ENCODE measurements around the gene SLC6A16.
A peak's percentile ranks its signal among the peaks of the same experiment; 100 is the strongest.

The SLC6A16 gene

GRCh38 chr19:49363268-49364082 is 38.5 kb upstream of the SLC6A16 start, which contains the start of gene DKKL1:
Gene DKKL1, plus strand, starts transcription at chr19:49363877. Its CDS starts 122 bp downstream, at chr19:49363999.
- TF ChIP-seq, protein P1, sequence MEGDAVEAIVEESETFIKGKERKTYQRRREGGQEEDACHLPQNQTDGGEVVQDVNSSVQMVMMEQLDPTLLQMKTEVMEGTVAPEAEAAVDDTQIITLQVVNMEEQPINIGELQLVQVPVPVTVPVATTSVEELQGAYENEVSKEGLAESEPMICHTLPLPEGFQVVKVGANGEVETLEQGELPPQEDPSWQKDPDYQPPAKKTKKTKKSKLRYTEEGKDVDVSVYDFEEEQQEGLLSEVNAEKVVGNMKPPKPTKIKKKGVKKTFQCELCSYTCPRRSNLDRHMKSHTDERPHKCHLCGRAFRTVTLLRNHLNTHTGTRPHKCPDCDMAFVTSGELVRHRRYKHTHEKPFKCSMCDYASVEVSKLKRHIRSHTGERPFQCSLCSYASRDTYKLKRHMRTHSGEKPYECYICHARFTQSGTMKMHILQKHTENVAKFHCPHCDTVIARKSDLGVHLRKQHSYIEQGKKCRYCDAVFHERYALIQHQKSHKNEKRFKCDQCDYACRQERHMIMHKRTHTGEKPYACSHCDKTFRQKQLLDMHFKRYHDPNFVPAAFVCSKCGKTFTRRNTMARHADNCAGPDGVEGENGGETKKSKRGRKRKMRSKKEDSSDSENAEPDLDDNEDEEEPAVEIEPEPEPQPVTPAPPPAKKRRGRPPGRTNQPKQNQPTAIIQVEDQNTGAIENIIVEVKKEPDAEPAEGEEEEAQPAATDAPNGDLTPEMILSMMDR (IDR thresholded peaks at IDR 0.05; ENCODE audit: control insufficient read depth, extremely low read depth, insufficient read depth), result no peak
- peak within 1 kb of the TSS; percentile 90 for H3K4me3 ChIP-seq (ENCODE audit: low read depth, low read length)
- DNase-seq (ENCODE audit: low read depth), result peak; percentile 96

DNA sequence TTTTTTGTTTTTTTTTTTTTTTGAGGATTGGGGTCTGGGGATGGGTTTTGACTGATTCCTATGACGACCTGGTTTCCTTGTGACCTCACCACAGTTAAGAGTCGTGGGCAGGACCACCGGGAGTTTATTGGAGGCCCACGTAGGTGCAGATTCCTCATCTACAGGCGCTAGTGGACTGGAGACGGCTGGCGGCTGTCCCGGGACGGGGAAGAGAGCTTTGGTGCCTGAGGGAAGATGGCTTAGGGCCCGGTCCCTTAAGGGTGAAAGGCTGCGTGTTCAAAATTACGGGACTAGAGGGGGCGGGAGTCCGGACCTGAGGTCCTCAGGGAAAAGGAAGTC is 37.9 kb upstream of the SLC6A16 start:
- no peak for DNase-seq (ENCODE audit: low read depth)
- peak overlapping the region; percentile 90 for H3K4me3 ChIP-seq (ENCODE audit: low read depth, low read length)
- TF ChIP-seq, protein P1 (IDR thresholded peaks at IDR 0.05; ENCODE audit: control insufficient read depth, extremely low read depth, insufficient read depth), result no peak

- peak within 1 kb of the TSS; percentile 90 for H3K4me3 ChIP-seq (ENCODE audit: low read depth, low read length)
- DNase-seq (ENCODE audit: low read depth), result no peak
- TF ChIP-seq, protein P1 (IDR thresholded peaks at IDR 0.05; ENCODE audit: control insufficient read depth, extremely low read depth, insufficient read depth), result no peak
Observed at GRCh38 chr19:49362048-49362928, 37.3 kb upstream of the SLC6A16 start, which contains the start of gene TEAD2. Gene TEAD2, minus strand, starts transcription at chr19:49362416. Its CDS starts 2,341 bp downstream, at chr19:49360075.

DNA sequence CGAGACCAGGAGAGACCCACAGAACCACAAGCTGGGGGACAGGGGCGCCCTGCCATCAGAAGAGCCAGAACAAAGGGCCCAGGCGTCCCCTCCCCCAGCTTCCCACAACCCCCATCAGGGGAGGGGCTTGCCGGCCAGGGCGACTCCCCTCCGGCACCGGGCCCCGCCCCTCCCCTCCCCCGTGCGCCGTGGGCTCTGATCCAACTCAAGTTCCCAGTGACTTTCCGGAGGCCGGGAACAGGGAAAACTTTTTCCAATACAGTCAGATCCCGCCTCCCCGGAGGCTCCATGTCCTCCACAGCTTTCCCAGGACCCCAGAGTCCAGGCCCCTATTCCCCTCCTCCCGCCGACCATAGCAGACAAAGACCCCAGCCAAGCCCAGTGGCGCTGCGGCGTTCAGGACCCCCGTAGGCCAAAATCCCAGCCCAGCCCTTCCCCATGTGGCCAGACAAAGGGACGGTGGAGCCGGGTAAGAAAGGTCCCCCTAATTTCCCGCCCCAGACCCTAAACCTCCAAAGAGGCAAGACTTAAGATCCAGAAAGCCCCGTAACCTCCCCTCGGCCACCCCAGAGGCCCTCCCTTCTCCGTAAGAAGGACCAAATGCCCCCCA is 36.6 kb upstream of the SLC6A16 start:
- peak; percentile 30 for DNase-seq (ENCODE audit: low read depth)
- TF ChIP-seq, protein P1 (IDR thresholded peaks at IDR 0.05; ENCODE audit: control insufficient read depth, extremely low read depth, insufficient read depth), result no peak
- H3K4me3 ChIP-seq (ENCODE audit: low read depth, low read length), result peak overlapping the region; percentile 90

GRCh38 chr19:49359851-49360820 is 35.1 kb upstream of the SLC6A16 start:
- no peak for DNase-seq (ENCODE audit: low read depth)
- TF ChIP-seq, protein P1 (IDR thresholded peaks at IDR 0.05; ENCODE audit: control insufficient read depth, extremely low read depth, insufficient read depth), result no peak
- H3K4me3 ChIP-seq (ENCODE audit: low read depth, low read length), result peak overlapping the region; percentile 90; the same call in 1 of the 2 replicates

- H3K4me3 ChIP-seq (ENCODE audit: low read depth, low read length), result no peak overlapping the region
- no peak for DNase-seq (ENCODE audit: low read depth)
- TF ChIP-seq, protein P1 (IDR thresholded peaks at IDR 0.05; ENCODE audit: control insufficient read depth, extremely low read depth, insufficient read depth), result no peak
Observed at GRCh38 chr19:49357186-49357585, 32.2 kb upstream of the SLC6A16 start.

Data from LNCaP clone FGC (cell line).